Measurements from ENCODE around the gene GNA14. TPM values are rescaled to one million over a fixed set of nuclear protein-coding genes. Genes with fewer than 3 reads are reported as not detected.
"Not testable (repeated sequence)": the region's sequence is repeated elsewhere in the genome, so short reads cannot be mapped to it uniquely, and the experiment has no call there.

Gene GNA14
- total RNA-seq, 2 experiments from 2014 or later, result not detected

- no peak overlapping the region for H3K4me3 Mint-ChIP-seq
- H3K36me3 Mint-ChIP-seq, result no peaks in the 10 kb centered on the region
- peaks cover 10% of the 10 kb centered on the region for H3K27me3 Mint-ChIP-seq
- H3K4me1 Mint-ChIP-seq, result no peaks in the 10 kb centered on the region
- ATAC-seq (no peak), DNase-seq (no peak)
- no peak overlapping the region for H3K27ac Mint-ChIP-seq
- H3K9me3 Mint-ChIP-seq (ENCODE audit: low read depth), result no peaks in the 10 kb centered on the region
- CTCF ChIA-PET, result no interaction called here
Observed at GRCh38 chr9:77667151-77667550, 19.0 kb upstream of the GNA14 start.

DNA sequence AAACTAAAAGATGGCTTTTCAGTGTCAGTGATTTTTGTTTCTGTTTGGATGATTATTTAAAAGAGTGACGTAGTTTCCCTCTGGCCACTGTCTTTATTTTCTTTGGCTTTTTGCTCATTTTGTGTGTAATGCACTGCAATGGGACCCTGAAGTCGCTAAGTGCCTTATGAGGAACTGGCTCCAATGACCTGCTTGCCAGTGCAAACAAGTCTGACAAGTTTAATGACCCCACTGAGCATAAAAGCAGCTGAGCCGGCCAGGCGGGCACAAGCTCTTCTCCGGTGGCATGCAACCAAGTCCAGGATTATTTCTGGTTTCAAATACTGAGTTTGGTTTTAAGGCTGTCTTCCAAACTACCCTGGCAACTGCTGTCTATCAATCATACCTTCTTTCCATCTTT is 15.6 kb upstream of the GNA14 start:
- DNase-seq (no peak), ATAC-seq (no peak)
- CTCF ChIA-PET, result no interaction called here
- H3K27ac Mint-ChIP-seq, result no peak overlapping the region
- H3K4me3 Mint-ChIP-seq, result no peak overlapping the region
- peaks cover 10% of the 10 kb centered on the region for H3K27me3 Mint-ChIP-seq
- no peaks in the 10 kb centered on the region for H3K9me3 Mint-ChIP-seq (ENCODE audit: low read depth)
- H3K4me1 Mint-ChIP-seq, result no peaks in the 10 kb centered on the region
- no peaks in the 10 kb centered on the region for H3K36me3 Mint-ChIP-seq

- ATAC-seq (no peak), DNase-seq (no peak)
- CTCF ChIA-PET, result no interaction called here
- no peak overlapping the region for H3K27ac Mint-ChIP-seq
- H3K36me3 Mint-ChIP-seq, result no peaks in the 10 kb centered on the region
- no peaks in the 10 kb centered on the region for H3K9me3 Mint-ChIP-seq (ENCODE audit: low read depth)
- H3K27me3 Mint-ChIP-seq, result peaks cover 7% of the 10 kb centered on the region
- no peak overlapping the region for H3K4me3 Mint-ChIP-seq
- H3K4me1 Mint-ChIP-seq, result no peaks in the 10 kb centered on the region
Observed at GRCh38 chr9:77661566-77662085, 13.5 kb upstream of the GNA14 start.

- H3K4me1 Mint-ChIP-seq, result no peaks in the 10 kb centered on the region
- ATAC-seq, result no peak
- CTCF ChIA-PET, result no interaction called here
Observed at GRCh38 chr9:77659926-77660325, 11.8 kb upstream of the GNA14 start.

GRCh38 chr9:77651203-77651602 is 3.1 kb upstream of the GNA14 start:
- Mint-ChIP-seq H3K9me3 (ENCODE audit: low read depth) (no peaks in the 10 kb centered on the region), H3K27ac (no peak overlapping the region), H3K36me3 (no peaks in the 10 kb centered on the region), H3K27me3 (peaks cover 41% of the 10 kb centered on the region), H3K4me1 (peaks cover 7% of the 10 kb centered on the region), H3K4me3 (no peak overlapping the region)
- CTCF ChIA-PET, result no interaction called here
- ATAC-seq, result no peak
- DNase-seq, result no peak

More at GRCh38 chr9:77659926-77660325, 11.8 kb upstream of the GNA14 start:
- no peaks in the 10 kb centered on the region for H3K36me3 Mint-ChIP-seq
- H3K27me3 Mint-ChIP-seq, result peaks cover 6% of the 10 kb centered on the region
- no peak for DNase-seq
- H3K9me3 Mint-ChIP-seq (ENCODE audit: low read depth), result no peaks in the 10 kb centered on the region
- H3K27ac Mint-ChIP-seq, result no peak overlapping the region
- no peak overlapping the region for H3K4me3 Mint-ChIP-seq

DNA sequence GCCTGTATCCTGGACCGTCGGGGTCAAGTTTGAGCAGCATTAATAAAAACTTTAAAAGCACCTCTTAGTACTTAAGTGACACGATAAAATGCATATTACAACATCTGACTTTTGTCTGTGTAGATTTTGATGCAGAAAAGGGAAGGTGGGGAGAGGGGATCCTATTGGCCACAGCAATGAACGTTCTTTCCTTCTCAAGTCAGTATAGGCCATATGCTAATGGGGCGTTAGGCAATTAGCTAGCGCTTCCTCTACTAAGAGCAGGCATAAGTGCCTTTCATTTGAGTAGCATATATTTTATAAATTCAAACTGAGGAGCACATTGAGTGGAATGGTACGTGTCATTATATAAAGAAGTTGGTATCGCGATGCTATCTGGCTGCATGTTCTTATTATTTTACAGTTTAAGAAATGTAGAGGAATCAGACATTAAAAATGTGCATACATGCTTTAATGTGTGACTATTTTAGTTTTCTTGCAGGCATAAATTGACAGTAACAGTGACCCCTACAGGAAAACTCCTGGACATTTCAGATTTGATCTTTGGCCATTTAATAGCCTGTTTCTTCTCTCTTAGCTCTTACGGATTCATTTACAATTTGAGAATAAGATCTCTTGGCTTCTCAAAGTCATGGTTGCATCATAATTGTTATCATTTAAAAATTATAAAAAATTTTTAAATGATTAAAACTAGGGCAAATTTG is 1.1 kb upstream of the GNA14 start:
- no peak for ATAC-seq
- DNase-seq, result no peak
- Mint-ChIP-seq H3K4me1 (peaks cover 7% of the 10 kb centered on the region), H3K27ac (no peak overlapping the region), H3K36me3 (no peaks in the 10 kb centered on the region), H3K9me3 (ENCODE audit: low read depth) (no peaks in the 10 kb centered on the region), H3K4me3 (no peak overlapping the region), H3K27me3 (peaks cover 49% of the 10 kb centered on the region)
- CTCF ChIA-PET, result interaction anchor here (0.9 kb wide), 1 partner anchor 11 kb away, joined by 3 read pairs; no protein-coding TSS in a partner anchor

- no peaks in the 10 kb centered on the region for H3K9me3 Mint-ChIP-seq (ENCODE audit: low read depth)
- H3K4me1 Mint-ChIP-seq, result peaks cover 7% of the 10 kb centered on the region
- H3K36me3 Mint-ChIP-seq, result no peaks in the 10 kb centered on the region
- DNase-seq, result no peak
- ATAC-seq, result no peak
- H3K4me3 Mint-ChIP-seq, result peak overlapping the region; percentile 55
- peaks cover 49% of the 10 kb centered on the region for H3K27me3 Mint-ChIP-seq
- CTCF ChIA-PET, result interaction anchor here (0.9 kb wide), 1 partner anchor 103 kb away, joined by 3 read pairs; no protein-coding TSS in a partner anchor
- no peak overlapping the region for H3K27ac Mint-ChIP-seq
Observed at GRCh38 chr9:77647267-77648233, 572 bp downstream of the GNA14 start.

- Mint-ChIP-seq H3K27me3 (peaks cover 48% of the 10 kb centered on the region), H3K27ac (no peak overlapping the region), H3K36me3 (no peaks in the 10 kb centered on the region), H3K9me3 (ENCODE audit: low read depth) (no peaks in the 10 kb centered on the region), H3K4me3 (no peak overlapping the region), H3K4me1 (peaks cover 7% of the 10 kb centered on the region)
- CTCF ChIA-PET, result no interaction called here
- DNase-seq (no peak), ATAC-seq (no peak)
Observed at GRCh38 chr9:77643871-77644270, 4.3 kb downstream of the GNA14 start.

- Mint-ChIP-seq H3K4me3 (no peak overlapping the region), H3K27ac (no peak overlapping the region), H3K27me3 (peaks cover 32% of the 10 kb centered on the region), H3K4me1 (no peaks in the 10 kb centered on the region), H3K36me3 (no peaks in the 10 kb centered on the region), H3K9me3 (ENCODE audit: low read depth) (no peaks in the 10 kb centered on the region)
- CTCF ChIA-PET, result no interaction called here
- no peak for ATAC-seq
- DNase-seq, result no peak
Observed at GRCh38 chr9:77640741-77641580, 7.2 kb downstream of the GNA14 start.

- peaks cover 6% of the 10 kb centered on the region for H3K27me3 Mint-ChIP-seq
- H3K27ac Mint-ChIP-seq, result no peak overlapping the region
- no peak for ATAC-seq
- no peaks in the 10 kb centered on the region for H3K36me3 Mint-ChIP-seq
- no peak for DNase-seq
- no peaks in the 10 kb centered on the region for H3K9me3 Mint-ChIP-seq (ENCODE audit: low read depth)
- H3K4me3 Mint-ChIP-seq, result no peak overlapping the region
- CTCF ChIA-PET, result no interaction called here
- no peaks in the 10 kb centered on the region for H3K4me1 Mint-ChIP-seq
Observed at GRCh38 chr9:77632652-77633051, 15.5 kb downstream of the GNA14 start.

DNA sequence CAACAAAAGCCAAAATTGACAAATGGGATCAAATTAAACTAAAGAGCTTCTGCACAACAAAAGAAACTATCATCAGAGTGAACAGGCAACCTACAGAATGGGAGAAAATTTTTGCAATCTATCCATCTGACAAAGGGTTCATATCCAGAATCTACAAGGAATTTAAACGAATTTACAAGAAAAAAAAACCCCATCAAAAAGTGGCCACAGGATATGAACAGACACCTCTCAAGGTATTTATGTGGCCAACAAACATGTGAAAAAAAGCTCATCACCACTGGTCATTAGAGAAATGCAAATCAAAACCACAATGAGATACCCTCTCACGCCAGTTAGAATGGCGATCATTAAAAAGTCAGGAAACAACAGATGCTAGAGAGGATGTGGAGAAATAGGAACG is 19.3 kb downstream of the GNA14 start:
- H3K9me3 Mint-ChIP-seq (ENCODE audit: low read depth); H3K36me3 Mint-ChIP-seq; H3K27ac Mint-ChIP-seq; DNase-seq; H3K27me3 Mint-ChIP-seq; H3K4me1 Mint-ChIP-seq; CTCF ChIA-PET; H3K4me3 Mint-ChIP-seq; ATAC-seq: not testable (repeated sequence)

DNA sequence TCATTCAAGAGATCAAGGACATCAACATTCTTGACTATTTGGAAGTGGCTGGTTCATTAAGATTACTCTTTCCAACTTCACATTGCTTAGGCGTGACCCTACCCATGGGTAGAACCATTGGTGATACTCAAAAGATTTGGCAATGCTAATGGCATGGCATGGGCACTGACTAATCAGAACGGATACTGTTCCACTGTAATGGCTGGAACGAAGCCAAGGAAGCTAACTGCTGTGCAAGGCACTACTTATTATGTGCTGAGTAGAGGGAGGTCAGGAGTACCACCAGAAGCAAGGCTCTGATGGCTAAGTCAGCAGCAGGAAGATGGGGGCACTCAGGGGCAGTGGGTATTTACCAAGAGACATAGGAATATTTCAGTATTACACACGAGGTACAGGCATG is 31.9 kb downstream of the GNA14 start:
- H3K4me3 Mint-ChIP-seq, result no peak overlapping the region
- DNase-seq (no peak), ATAC-seq (no peak)
- H3K27ac Mint-ChIP-seq, result no peak overlapping the region
- no peaks in the 10 kb centered on the region for H3K4me1 Mint-ChIP-seq
- H3K36me3 Mint-ChIP-seq, result no peaks in the 10 kb centered on the region
- no peaks in the 10 kb centered on the region for H3K9me3 Mint-ChIP-seq (ENCODE audit: low read depth)
- no peaks in the 10 kb centered on the region for H3K27me3 Mint-ChIP-seq
- CTCF ChIA-PET, result no interaction called here

DNA sequence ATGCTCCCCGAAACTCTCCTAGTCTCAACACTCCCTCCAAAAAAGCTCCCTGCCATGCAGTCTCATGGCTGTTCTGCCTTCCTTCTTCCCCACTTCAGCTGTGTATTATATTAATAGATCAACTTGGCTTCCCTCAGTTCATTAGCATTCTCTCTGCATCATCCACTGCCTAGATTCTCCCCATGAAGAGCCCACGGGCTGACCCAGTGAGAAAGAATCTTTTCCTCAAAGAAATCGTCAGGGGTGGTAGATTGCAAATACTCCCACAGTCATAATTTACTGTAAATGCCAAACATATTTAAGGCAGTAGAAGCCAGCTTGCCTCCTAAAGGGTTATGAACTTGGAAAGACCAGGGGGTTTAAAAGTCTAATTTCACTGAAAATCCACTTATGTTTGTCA is 33.5 kb downstream of the GNA14 start:
- H3K36me3 Mint-ChIP-seq, result no peaks in the 10 kb centered on the region
- peaks cover 8% of the 10 kb centered on the region for H3K27me3 Mint-ChIP-seq
- no peak overlapping the region for H3K4me3 Mint-ChIP-seq
- H3K27ac Mint-ChIP-seq, result no peak overlapping the region
- H3K9me3 Mint-ChIP-seq (ENCODE audit: low read depth), result no peaks in the 10 kb centered on the region
- DNase-seq (no peak), ATAC-seq (no peak)
- no peaks in the 10 kb centered on the region for H3K4me1 Mint-ChIP-seq
- CTCF ChIA-PET, result no interaction called here

All from activated CD8-positive, alpha-beta memory T cell treated with anti-CD3 and anti-CD28 coated beads, Interleukin-2, amount 10 ng/mL, durations not matched to agents 7 days and 5 days (primary cell).